Measurements from ENCODE around the gene PIK3C2G.

PIK3C2G gene

DNA sequence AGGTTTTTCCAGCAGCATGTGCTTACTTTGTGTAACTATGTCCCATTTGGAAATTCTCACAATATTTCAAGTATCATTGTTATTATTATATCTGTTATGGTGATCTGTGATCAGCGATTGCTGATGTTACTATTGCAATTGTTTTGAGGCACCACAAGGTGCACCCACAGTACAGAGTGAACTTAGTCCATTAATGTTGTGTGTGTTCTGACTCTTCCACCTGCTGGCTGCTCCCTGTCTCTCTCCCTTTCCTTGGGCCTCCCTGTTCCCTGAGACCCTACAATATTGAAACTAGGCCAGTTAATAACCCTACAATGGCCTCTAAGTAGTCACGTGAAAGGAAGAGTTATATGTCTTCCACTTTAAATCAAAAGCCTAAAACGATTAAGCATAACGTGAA lies 153.9 kb downstream of the PIK3C2G start:
- DNase-seq (ENCODE audit: low read depth in 2 of 3, low spot score in 2 of 3): no peak

DNA sequence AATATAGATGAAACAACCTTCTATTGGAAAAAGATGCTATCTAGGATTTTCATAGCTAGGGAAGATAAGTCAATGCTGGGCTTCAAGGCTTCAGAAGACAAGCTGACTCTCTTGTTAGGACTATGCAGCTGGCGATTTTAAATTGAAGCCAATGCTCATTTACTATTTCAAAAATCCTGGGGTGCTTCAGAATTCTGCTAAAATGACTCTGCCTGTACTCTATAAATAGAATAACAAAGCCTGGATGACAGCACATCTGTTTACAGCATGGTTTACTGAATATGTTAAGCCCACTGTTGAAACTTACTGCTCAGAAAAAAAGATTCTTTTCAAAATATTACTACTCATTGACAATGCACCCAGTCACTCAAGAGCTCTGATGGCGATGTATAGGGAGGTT lies 155.1 kb downstream of the PIK3C2G start:
- DNase-seq (ENCODE audit: low read depth in 2 of 3, low spot score in 2 of 3): no peak

DNA sequence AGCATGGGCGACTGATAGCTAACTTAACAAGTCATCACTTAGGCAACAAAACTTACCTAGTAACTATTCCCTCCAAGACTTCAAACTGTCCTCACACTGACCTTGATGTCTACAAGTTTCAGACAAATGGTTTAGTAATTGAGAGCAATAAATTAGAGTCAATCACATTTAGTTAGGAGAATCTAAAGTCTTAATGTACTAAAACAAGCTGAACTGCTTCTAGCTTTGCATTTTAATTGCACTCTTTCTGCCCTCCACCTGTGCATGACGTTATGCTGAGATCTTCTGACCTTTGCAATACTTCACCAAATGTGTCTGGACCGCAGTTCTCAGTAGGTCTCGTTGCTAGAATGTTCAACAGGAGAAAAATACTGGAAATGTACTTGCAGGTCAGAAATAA lies 158.0 kb downstream of the PIK3C2G start:
- DNase-seq (ENCODE audit: low read depth in 2 of 3, low spot score in 2 of 3): no peak

DNA sequence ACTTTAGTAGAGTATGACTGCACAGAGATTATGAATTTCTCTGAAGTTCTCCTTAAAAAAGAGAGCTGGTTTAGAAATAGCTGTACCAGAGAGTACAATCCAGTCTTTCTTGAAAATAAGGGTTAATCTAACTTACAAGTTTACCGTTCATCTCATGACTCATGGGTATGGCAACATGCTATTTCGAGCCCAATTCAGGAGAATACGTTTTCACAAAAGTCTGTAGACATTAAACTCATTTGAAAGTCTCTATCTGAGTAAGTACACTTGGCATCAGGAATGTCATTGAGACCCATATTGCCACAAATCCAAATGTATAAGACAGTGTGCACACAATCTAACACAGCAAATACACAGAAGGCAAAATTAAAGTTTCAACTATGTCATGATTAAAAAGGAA lies 160.5 kb downstream of the PIK3C2G start:
- DNase-seq (ENCODE audit: low read depth in 2 of 3, low spot score in 2 of 3): no peak

DNA sequence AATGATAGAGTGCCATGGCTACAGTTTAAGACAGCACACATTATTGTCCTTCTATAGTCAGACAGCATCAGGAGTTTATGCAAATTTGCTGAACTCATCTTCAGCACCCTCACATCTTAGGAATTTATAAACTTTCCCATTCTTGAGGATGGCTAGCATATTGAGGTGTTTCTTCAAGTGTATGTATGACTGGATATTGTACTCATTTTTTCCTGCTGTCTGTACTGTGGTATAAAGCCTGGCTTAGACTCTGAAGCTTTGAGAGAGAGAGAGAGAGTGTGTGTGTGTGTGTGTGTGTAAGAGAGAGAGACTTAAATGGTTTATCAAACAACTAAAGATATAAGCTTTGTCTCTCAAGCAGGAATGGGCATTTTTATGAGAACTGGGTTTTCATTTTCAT lies 161.6 kb downstream of the PIK3C2G start:
- DNase-seq (ENCODE audit: low read depth in 2 of 3, low spot score in 2 of 3): no peak

DNA sequence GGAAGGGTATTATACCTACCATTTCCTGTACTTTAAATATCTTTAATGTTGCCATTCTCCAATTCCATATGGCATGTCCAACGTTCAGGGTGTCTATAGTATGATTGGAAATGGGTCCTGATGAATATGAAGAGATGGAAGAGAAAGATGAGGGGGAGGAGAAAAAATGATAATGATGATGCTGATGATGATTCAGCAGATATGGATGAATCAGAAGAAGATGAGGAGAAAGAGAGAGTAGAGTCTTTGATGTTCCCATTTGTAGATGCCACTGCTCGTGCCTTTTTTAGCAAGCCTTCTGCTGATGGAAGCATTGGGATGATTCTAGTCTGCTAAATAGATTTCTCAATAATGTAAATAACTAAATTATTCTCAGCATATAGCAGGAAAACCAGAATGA lies 163.5 kb downstream of the PIK3C2G start:
- DNase-seq (ENCODE audit: low read depth in 2 of 3, low spot score in 2 of 3): no peak

DNA sequence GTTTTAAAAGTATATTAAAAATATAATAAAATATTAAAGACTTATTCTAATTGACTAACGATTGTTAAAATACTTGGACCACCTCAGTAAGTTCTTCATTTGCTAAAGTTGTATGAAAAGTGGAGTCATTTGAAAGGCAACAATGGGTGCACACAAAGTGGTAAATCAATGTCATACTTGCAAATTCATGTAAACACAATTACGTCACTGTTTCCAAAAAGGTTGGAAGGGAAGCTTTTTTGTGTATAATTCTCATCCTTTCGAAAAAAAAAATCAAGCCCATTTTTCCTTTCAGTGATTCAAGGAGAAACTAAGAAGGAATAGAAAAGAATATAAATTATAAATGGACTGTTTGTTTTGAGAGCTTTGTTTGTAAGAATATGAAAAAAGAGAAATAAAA lies 166.2 kb downstream of the PIK3C2G start:
- DNase-seq (ENCODE audit: low read depth in 2 of 3, low spot score in 2 of 3): no peak

DNA sequence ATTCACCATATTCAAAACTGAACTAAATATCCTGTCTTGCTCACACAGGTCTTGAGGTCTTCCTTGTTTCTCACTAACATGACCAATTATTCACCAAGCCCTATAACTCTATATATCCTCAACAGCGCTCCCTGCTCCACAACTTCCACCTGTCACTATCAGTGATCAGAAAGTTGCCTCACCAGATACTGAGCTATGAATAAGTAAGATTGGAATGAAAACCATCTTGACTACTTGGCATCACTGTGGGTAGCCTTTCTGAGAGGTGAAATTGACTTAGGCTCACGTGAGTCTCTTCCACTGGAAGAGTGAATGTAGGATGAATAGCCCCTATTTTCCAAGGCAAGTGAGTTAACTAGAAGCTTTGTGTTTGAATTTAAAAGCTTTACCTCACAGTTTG lies 167.1 kb downstream of the PIK3C2G start:
- no peak for DNase-seq (ENCODE audit: low read depth in 2 of 3, low spot score in 2 of 3)

DNA sequence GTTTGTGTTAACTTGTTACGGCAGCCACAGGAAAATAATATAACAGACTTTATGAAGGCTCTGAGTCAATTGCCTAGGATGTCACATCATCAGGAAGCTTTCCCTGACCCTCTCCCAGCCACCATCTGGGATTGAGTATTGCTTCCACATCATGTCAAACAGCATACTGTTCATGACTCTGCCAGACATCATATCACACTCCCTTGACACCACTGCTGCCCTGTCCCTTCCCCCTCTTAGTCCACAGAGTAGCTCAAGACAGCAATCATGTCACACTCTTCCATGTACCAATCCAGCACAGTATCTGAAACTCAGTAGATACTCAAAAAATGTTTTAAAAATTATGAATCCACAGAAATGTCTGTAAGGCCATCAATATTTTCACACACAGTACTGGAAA lies 168.0 kb downstream of the PIK3C2G start:
- DNase-seq (ENCODE audit: low read depth in 2 of 3, low spot score in 2 of 3): no peak

DNA sequence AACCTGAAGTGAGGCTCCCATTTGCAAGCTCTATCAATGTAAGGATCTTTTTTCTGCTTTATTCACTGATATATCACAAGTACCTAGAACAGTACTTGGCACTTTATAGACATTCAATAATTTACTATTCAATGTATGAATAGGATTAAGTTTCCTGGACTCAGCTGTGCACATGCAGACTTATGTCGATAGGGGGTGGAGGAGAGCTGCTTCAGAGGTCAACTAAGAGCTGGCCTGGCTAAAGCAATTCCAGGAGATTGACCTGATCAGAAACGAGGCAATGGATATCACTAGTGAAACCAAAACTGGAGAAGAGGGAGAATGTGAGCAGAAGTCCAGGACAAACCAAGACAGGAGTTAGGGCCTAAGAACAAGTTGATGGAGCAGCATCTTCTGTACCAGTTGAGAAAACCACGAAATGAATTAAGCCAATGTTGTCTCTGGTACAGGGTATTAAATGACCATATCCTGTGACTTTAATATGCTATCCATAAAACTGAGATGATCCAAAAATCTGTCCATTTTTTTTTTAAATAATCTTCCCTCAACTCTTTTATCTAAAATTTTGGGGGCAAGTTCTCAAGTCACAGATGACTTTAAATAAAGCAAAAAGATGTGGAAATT lies 169.2 kb downstream of the PIK3C2G start:
- DNase-seq (ENCODE audit: low read depth in 2 of 3, low spot score in 2 of 3): no peak

DNA sequence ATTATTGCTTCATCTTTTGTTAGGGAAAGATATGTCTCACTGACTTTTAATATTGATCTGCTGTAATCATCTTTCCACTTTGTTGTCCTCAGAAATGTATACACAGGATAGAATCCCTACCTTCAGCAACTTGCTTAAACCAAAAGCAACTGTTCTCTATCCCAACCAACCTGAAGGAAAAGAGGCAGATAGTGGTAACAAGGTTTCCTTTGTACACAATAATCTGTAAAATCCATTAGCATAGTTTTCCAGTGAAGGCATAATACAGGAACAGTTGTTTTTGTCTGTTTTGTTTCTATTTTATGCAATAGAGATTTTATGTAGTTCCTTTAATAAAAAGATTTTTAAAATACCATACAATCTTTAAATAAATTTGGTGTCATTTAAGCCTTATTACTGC lies 170.5 kb downstream of the PIK3C2G start:
- DNase-seq (ENCODE audit: low read depth in 2 of 3, low spot score in 2 of 3): no peak

DNA sequence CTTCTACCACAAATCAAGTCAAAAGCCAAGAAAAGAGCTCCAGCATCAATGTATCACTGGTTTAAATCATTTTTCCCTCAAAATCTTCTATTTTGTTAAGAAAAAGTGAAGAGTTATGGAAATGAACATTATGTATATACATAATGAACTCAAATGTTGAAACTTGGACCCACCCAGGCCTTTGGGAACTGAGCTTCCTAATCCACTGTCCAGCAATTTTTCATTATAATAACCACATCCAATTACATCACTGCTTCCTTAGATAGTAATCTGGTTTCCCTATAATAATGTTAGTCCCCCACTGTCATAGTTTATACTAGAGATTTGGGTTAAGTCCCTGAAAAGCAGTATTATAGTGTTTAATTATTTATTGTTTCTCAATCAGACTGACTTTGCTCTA lies 170.9 kb downstream of the PIK3C2G start:
- no peak for DNase-seq (ENCODE audit: low read depth in 2 of 3, low spot score in 2 of 3)

DNA sequence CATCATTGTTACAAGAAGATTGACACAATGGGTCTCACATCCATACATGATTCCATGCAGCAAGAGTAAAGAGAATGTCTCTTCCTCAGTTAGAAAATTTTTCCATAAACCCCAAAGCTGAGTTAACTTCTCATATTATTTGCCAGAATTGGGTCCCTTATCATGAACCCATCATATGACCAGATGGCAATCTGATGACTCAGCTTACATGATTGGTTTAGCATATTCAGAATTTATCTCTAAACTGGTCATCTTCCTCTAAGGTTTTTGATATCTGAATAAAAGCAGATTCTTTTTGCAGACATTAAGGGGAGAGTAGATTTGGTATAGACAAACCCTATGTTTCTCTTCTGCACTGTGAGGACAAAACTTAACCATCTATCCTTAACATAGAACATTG lies 174.9 kb downstream of the PIK3C2G start:
- DNase-seq (ENCODE audit: low read depth in 2 of 3, low spot score in 2 of 3): no peak

DNA sequence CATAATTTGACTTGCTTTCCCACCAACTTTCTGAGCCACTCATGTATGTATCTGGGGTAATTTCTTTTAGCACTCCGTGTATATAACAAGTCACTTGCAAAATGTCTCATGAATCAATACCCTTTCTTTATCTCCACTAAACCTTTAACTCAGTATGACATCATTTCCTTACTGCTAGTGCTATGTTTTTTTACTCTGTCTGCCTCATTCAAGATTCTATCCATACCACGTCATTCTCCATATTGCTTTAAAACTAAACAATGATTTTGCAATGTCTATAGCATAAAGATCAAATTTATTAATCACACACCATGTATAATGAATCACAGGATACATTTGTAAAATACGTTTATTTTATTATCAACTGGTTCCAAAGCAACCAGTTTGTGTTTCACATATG lies 178.2 kb downstream of the PIK3C2G start:
- no peak for DNase-seq (ENCODE audit: low read depth in 2 of 3, low spot score in 2 of 3)

DNA sequence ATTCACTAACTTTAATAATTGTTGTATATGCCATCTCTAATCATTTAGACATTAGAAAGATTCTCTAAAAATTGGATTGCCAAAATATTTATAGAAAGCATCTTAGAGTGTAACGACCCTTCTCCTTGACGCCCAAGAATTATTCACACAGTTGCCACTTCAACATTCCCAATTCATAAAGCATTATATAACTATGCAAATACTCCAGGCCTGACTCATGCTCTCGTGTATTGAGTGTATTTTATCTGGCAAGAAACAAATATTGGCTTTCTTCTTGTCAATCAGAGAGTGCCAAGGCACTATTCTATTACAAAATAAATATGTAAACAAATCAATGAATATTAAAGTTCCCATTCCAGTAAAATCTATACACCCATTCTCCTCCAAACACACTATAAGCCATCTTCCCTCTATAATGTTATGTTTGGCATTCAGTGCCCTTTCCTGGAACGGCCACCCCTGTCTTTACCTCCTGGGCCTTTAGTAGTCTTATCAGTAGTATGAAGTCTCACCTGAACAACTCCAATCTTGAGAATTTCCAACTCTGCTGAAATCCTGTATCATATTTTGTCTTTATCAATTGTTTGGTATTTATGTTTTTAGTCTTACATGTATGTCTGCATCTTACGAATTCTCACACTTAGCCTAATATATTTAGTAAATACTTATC lies 182.6 kb downstream of the PIK3C2G start:
- no peak for DNase-seq (ENCODE audit: low read depth in 2 of 3, low spot score in 2 of 3)

DNA sequence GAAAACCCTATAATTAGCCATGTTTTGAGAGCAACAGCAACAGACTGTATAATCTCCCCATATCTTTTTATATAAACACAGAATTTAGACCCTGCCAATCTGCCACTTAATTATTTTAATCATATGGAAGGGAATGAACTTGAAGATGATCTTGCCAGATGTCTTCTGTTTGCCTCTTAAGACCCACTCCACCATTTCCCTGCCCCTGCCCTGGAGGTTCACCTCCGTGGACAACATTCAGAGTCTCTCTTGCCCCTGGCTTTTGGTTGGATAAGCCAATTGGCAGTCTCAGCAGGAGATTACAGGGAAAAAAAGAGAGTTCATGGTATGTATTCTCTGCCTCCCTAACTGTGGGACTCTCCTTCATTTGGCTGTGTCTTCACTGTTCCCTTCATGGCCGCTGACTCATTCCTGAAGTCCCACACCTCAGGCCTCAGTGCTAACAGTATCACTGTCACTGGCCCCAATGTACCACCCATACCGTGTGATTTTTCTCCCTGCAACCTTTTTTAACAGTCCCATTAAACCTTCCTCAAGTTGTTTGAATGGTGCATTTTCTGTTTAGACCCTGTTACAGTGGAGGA lies 184.8 kb downstream of the PIK3C2G start:
- DNase-seq (ENCODE audit: low read depth in 2 of 3, low spot score in 2 of 3): no peak

DNA sequence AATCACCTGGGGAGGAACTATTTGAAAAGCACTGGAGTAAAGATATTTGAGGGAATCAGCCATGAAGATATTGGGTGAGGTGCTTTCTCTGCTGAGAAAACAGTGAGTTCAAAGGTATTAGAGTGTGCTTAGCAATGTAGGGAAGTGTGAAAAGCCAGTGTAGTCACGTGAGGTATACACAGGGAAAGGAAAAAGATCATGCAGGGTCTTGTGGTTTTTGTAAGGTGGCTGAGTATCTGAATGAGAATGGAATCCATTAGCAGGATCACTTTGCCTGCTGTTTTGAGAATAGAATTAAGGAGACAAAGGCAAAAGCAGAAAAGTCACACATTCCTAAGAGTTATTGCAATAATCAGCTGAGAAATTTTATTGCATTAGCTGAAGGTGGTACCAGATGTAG lies 193.0 kb downstream of the PIK3C2G start:
- DNase-seq (ENCODE audit: low read depth in 2 of 3, low spot score in 2 of 3): no peak

DNA sequence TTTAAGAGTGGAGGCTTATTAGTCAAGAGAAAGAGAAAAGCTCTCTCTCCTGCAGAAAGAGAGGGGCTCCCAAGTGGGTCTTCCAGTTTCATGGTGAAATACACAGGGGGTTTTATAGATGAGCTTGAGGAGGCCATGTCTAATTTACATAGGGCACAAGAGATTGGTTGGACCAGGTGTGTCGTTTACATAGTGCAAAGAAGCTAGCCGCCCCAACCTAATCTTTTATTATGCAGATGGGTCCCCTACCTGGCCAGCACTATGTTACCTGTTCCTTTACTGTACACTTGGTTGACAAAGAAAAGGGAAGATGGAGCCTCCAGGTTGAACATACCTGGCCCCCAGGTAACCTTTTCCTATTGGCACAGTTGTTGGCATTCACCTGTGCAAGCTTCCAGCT lies 195.0 kb downstream of the PIK3C2G start:
- DNase-seq (ENCODE audit: low read depth in 2 of 3, low spot score in 2 of 3): no peak

DNA sequence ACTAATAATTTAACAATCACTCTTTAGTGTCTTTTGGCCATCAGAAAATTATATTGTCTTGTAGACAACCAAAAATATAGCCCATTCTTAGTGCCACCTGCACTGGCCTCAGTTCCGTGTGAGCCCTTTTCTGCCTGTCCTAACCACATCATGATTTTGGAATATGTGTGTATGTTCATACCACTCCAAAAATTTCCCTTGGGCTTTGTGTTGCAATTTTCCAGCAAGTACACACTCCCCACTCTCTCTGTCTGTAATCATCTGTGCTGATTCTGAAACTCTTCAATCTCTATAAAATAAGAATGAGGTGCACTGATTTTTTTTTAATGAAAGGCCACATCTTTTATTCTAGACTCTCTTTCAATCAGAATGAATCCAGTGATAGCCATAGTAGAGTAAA lies 196.0 kb downstream of the PIK3C2G start:
- no peak for DNase-seq (ENCODE audit: low read depth in 2 of 3, low spot score in 2 of 3)

DNA sequence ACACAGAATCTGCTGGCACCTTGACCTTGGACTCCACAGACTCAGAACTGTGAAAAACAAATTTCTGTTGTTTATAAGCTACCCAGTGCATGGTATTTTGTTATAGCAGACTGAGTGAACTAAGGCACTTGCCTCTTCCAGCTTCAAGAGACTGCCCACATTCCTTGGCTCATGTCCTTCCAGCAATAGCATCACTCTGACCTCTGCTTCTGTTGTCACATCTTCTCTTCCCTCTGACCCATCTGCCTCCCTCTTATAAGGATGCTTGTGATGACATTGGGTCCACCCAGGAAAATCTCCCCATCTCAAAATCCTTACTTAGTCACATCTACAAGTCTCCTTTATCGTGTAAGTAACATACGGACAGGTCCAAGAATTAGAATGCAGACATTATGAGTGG lies 200.4 kb downstream of the PIK3C2G start:
- DNase-seq (ENCODE audit: low read depth in 2 of 3, low spot score in 2 of 3): no peak

DNA sequence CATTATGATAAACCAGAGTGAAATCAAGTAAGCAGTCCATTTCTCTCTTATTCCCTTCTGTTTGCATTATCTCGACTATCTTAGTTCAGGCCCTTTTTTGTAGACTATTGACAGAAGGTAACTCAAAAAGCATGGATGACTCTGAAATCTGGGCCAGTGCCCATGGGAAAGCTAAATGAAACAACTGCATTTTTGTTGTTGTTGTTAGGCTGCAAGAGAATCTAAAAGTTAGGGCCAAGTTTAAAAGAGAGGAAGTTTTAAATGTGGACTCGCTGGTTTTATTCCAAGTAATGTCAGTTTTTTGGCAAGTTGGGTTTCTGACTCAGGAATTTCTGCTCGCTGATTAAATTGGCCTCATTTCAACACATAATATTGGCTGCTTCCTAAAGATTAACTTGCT lies 201.1 kb downstream of the PIK3C2G start:
- DNase-seq (ENCODE audit: low read depth in 2 of 3, low spot score in 2 of 3): no peak

DNA sequence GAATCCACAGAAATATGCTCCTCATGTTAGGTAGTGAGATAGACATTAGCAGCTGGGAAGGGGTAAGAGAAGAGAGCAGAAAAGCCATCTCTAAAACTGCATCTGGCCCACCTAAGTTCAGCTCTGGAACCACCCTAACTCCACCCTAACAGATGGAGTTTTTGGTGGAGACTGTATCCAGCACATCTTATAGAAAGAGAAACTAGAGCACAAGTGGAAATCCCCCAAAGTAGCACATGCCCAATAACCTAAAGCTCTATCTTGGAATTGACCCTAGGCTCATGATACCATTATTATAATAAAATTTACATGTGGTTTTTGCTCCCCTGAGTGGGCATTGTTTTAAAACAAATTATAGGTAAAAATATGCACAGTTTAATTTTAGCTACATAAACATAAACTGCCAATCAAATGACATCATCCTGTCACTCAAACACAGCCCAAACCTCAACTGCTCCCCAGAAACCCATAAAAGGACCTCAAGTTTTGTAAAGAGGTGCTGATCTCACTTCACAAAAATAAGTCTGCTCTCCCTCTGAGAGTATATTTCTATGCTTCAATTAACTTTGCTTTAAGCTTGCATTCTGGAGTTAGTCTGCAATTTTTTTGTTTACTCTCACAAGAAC lies 206.4 kb downstream of the PIK3C2G start:
- no peak for DNase-seq (ENCODE audit: low read depth in 2 of 3, low spot score in 2 of 3)

All from activated CD8-positive, alpha-beta memory T cell treated with anti-CD3 and anti-CD28 coated beads for 48 hours (primary cell).